ENCODE data around the gene SPATA31D4. TPM values are rescaled to one million over a fixed set of nuclear protein-coding genes. Genes with fewer than 3 reads are reported as not detected.
"Not testable (repeated sequence)": the region's sequence is repeated elsewhere in the genome, so short reads cannot be mapped to it uniquely, and the experiment has no call there.

The SPATA31D4 gene
- polyA plus RNA-seq, 1 donor (not counting 4 experiments of a cell fraction or from before 2014, with no cell fraction given), result not detected

DNA sequence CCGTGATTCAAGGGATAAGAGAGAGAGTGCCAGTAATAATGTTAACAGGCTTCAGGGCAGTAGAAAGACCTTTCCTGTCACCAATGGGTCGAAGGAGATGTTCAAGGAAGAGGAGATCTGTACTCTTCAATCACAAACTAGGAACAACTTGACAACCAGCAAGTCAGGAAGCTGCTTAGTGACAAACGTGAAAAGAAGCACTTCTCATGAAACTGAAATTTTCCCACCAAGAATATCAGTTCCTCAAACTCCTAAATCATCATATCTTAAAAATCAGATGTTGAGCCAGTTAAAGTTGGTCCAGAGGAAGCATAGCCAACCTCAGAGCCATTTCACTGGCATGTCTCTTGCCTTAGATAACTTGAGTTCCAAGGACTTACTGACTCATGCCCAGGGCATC lies 5.3 kb downstream of the SPATA31D4 start:
- DNase-seq (ENCODE audit: low read depth, low spot score); H3K79me2 ChIP-seq (ENCODE audit: control insufficient read depth, insufficient read depth, low read length); H3K9me3 ChIP-seq (ENCODE audit: control insufficient read depth, low read depth, low read length); H2AFZ ChIP-seq (ENCODE audit: control insufficient read depth, low read length); H3K27ac ChIP-seq (ENCODE audit: control insufficient read depth, insufficient read depth, low read length); H3K9ac ChIP-seq (ENCODE audit: control insufficient read depth, extremely low read depth, insufficient read depth, low read length); H4K20me1 ChIP-seq (ENCODE audit: control insufficient read depth, extremely low read depth, insufficient read depth, low read length); H3K9me1 ChIP-seq (ENCODE audit: control insufficient read depth, extremely low read depth, insufficient read depth, low read length); dilution Hi-C loops (cut with MboI; ENCODE audit: extremely low pct_ligation_motif_present, low sequenced_read_pairs); H3K4me1 ChIP-seq (ENCODE audit: control insufficient read depth, extremely low read depth, insufficient read depth, low read length); H3K4me3 ChIP-seq (ENCODE audit: control insufficient read depth in 2 of 3, extremely low read depth in 1 of 3, insufficient read depth in 2 of 3, low read depth in 1 of 3, low read length in 3 of 3); H3K27me3 ChIP-seq (ENCODE audit: control insufficient read depth, extremely low read depth, insufficient read depth, low read length); H3K36me3 ChIP-seq (ENCODE audit: control insufficient read depth in 2 of 2, extremely low read depth in 1 of 2, insufficient read depth in 2 of 2, low read length in 2 of 2); H3K4me2 ChIP-seq (ENCODE audit: control insufficient read depth, extremely low read depth, insufficient read depth, low read depth, low read length); FAIRE-seq: not testable (repeated sequence)

DNA sequence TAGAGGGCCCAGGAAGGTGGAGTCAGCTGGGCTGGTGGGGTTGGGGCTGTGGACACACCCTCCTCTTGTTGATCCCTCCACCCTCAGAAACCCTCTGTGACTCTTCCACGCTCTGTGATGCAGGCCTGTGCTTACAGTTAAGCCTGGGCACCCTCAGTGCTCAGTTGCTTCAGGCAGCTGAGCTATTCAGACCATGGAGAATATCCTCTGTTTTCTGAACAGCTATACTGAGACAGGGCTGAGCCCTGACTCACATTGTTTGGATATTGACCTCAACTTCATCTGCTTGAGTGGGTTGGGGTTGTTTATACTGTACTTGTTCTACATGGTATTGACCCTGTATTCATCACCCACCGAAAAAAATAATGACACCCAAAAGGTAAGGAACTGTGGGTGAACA lies 15.2 kb downstream of the SPATA31D4 start, which contains the start of gene SPATA31D3:
Gene SPATA31D3 (plus strand): TSS at position 108 of the 400 bp plus-strand sequence. CDS start 86 bp downstream, at position 194.
- DNase-seq (ENCODE audit: low read depth, low spot score); H2AFZ ChIP-seq (ENCODE audit: control insufficient read depth, low read length); H3K27me3 ChIP-seq (ENCODE audit: control insufficient read depth, extremely low read depth, insufficient read depth, low read length); H3K9me1 ChIP-seq (ENCODE audit: control insufficient read depth, extremely low read depth, insufficient read depth, low read length); H3K4me2 ChIP-seq (ENCODE audit: control insufficient read depth, extremely low read depth, insufficient read depth, low read depth, low read length); dilution Hi-C loops (cut with MboI; ENCODE audit: extremely low pct_ligation_motif_present, low sequenced_read_pairs); H3K79me2 ChIP-seq (ENCODE audit: control insufficient read depth, insufficient read depth, low read length); H3K9ac ChIP-seq (ENCODE audit: control insufficient read depth, extremely low read depth, insufficient read depth, low read length); H4K20me1 ChIP-seq (ENCODE audit: control insufficient read depth, extremely low read depth, insufficient read depth, low read length); H3K27ac ChIP-seq (ENCODE audit: control insufficient read depth, insufficient read depth, low read length); H3K4me1 ChIP-seq (ENCODE audit: control insufficient read depth, extremely low read depth, insufficient read depth, low read length); H3K4me3 ChIP-seq (ENCODE audit: control insufficient read depth in 2 of 3, extremely low read depth in 1 of 3, insufficient read depth in 2 of 3, low read depth in 1 of 3, low read length in 3 of 3); FAIRE-seq; H3K9me3 ChIP-seq (ENCODE audit: control insufficient read depth, low read depth, low read length); H3K36me3 ChIP-seq (ENCODE audit: control insufficient read depth in 2 of 2, extremely low read depth in 1 of 2, insufficient read depth in 2 of 2, low read length in 2 of 2): not testable (repeated sequence)

DNA sequence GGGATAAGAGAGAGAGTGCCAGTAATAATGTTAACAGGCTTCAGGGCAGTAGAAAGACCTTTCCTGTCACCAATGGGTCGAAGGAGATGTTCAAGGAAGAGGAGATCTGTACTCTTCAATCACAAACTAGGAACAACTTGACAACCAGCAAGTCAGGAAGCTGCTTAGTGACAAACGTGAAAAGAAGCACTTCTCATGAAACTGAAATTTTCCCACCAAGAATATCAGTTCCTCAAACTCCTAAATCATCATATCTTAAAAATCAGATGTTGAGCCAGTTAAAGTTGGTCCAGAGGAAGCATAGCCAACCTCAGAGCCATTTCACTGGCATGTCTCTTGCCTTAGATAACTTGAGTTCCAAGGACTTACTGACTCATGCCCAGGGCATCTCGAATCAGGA lies 20.4 kb downstream of the SPATA31D4 start:
- H3K4me3 ChIP-seq (ENCODE audit: control insufficient read depth in 2 of 3, extremely low read depth in 1 of 3, insufficient read depth in 2 of 3, low read depth in 1 of 3, low read length in 3 of 3); H3K36me3 ChIP-seq (ENCODE audit: control insufficient read depth in 2 of 2, extremely low read depth in 1 of 2, insufficient read depth in 2 of 2, low read length in 2 of 2); H3K9ac ChIP-seq (ENCODE audit: control insufficient read depth, extremely low read depth, insufficient read depth, low read length); FAIRE-seq; H3K9me1 ChIP-seq (ENCODE audit: control insufficient read depth, extremely low read depth, insufficient read depth, low read length); dilution Hi-C loops (cut with MboI; ENCODE audit: extremely low pct_ligation_motif_present, low sequenced_read_pairs); H3K27me3 ChIP-seq (ENCODE audit: control insufficient read depth, extremely low read depth, insufficient read depth, low read length); H3K4me2 ChIP-seq (ENCODE audit: control insufficient read depth, extremely low read depth, insufficient read depth, low read depth, low read length); H3K9me3 ChIP-seq (ENCODE audit: control insufficient read depth, low read depth, low read length); H2AFZ ChIP-seq (ENCODE audit: control insufficient read depth, low read length); DNase-seq (ENCODE audit: low read depth, low spot score); H3K27ac ChIP-seq (ENCODE audit: control insufficient read depth, insufficient read depth, low read length); H3K79me2 ChIP-seq (ENCODE audit: control insufficient read depth, insufficient read depth, low read length); H4K20me1 ChIP-seq (ENCODE audit: control insufficient read depth, extremely low read depth, insufficient read depth, low read length); H3K4me1 ChIP-seq (ENCODE audit: control insufficient read depth, extremely low read depth, insufficient read depth, low read length): not testable (repeated sequence)

Data from keratinocyte (primary cell).